ENCODE measurements around the gene PRXL2A. TPM values are rescaled to one million over a fixed set of nuclear protein-coding genes. Genes with fewer than 3 reads are reported as not detected.

Gene PRXL2A
- 2.5 and 3.3 TPM in 2 replicates for total RNA-seq

GRCh38 chr10:80408242-80409101, at the start of gene PRXL2A:
TSS of gene PRXL2A (plus strand) at chr10:80408551. CDS start at chr10:80420468, 11,917 bp downstream.

GRCh38 chr10:80453842-80454512, 45.6 kb downstream of the PRXL2A start, which contains the start of gene TSPAN14:
TSS of gene TSPAN14 (plus strand) at chr10:80454310. CDS start at chr10:80489234, 34,924 bp downstream.

Other genes with a start within 250 kb of the PRXL2A start
- gene ANXA11, start 203.0 kb upstream of the PRXL2A start, total RNA-seq: 183 and 240 TPM in 2 replicates
- gene MAT1A, start 118.9 kb upstream of the PRXL2A start, total RNA-seq: under 0.01 TPM in 1 of 2 replicates, not detected in the other
- gene DYDC1, start 51.8 kb upstream of the PRXL2A start, total RNA-seq: not detected in 2 replicates
- not detected in 2 replicates for gene DYDC2, start 51.8 kb upstream of the PRXL2A start, total RNA-seq
- gene TSPAN14, start 45.8 kb downstream of the PRXL2A start, total RNA-seq: 19.9 and 22.7 TPM in 2 replicates
- not detected in 2 replicates for gene SH2D4B, start 129.4 kb downstream of the PRXL2A start, total RNA-seq